H7 (cell line): ENCODE results near the gene FUT9. TPM values are rescaled to one million over a fixed set of nuclear protein-coding genes. Genes with fewer than 3 reads are reported as not detected.
A peak's percentile ranks its signal among the peaks of the same experiment; 100 is the strongest.

ENCODE experiments used
- DNase-seq: peaks from one replicate; pipeline ENCODE4 v3.0.0; 2012
- H3K27me3 ChIP-seq: 2 replicates; pipeline ENCODE4 v1.6.0; 2011; ENCODE audit warnings: mild to moderate bottlenecking, low read length; ENCODE audit not compliant: control insufficient read depth, insufficient read depth
- H3K36me3 ChIP-seq: replicated peaks from 2 replicates; pipeline ENCODE4 v1.5.1; 2011; ENCODE audit warnings: low read length; ENCODE audit not compliant: control insufficient read depth, insufficient read depth
- H3K4me3 ChIP-seq: 2 replicates; pipeline ENCODE4 v1.5.1; 2011; ENCODE audit warnings: low read depth, mild to moderate bottlenecking, control low read depth, low read length, moderate library complexity; ENCODE audit not compliant: insufficient read depth
- total RNA-seq: library from RNA; depleted of rRNA; stranded (reverse); fragments of >200 nt; shearing (Covaris generic); gene quantifications from 2 replicates; pipeline ENCODE4 v1.2.3, GENCODE V29; 2014

FUT9 gene
- total RNA-seq, 1 experiment from 2014 or later, result 0.28 TPM

- H3K27me3 ChIP-seq, result no peaks in the 10 kb centered on the region
- peak; percentile 28 for DNase-seq
- H3K36me3 ChIP-seq, result no peaks in the 10 kb centered on the region
- no peak overlapping the region for H3K4me3 ChIP-seq
These were observed 169.0 kb downstream of the FUT9 start for GRCh38 chr6:96184798-96185197.

DNA sequence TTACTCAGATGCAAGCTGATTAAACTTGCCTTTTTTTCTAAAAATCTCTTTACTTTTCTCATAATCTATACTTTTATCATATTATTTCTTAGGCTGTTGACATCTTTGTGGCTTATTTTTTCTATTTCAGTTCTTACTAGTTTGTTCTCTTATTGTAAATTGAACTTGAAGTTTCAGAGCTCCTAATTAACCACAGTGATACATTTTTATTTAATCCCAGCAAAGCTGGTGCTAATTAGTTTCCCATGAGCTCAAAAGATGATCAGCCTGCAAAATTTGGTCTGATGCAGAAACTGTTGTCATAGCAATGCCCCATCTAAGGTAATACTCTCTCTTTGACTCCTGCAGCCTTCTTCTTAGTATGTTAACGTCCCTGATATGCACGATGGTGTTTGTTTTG lies 170.3 kb downstream of the FUT9 start:
- no peak for DNase-seq
- H3K27me3 ChIP-seq, result no peaks in the 10 kb centered on the region
- H3K4me3 ChIP-seq, result no peak overlapping the region
- no peaks in the 10 kb centered on the region for H3K36me3 ChIP-seq

GRCh38 chr6:96186516-96187195 lies 170.9 kb downstream of the FUT9 start:
- no peaks in the 10 kb centered on the region for H3K36me3 ChIP-seq
- H3K4me3 ChIP-seq, result no peak overlapping the region
- no peak for DNase-seq
- H3K27me3 ChIP-seq, result no peaks in the 10 kb centered on the region

- no peaks in the 10 kb centered on the region for H3K36me3 ChIP-seq
- no peak for DNase-seq
These were observed 178.9 kb downstream of the FUT9 start for GRCh38 chr6:96194675-96195074.

GRCh38 chr6:96195272-96195671 lies 179.5 kb downstream of the FUT9 start:
- H3K36me3 ChIP-seq, result no peaks in the 10 kb centered on the region
- H3K27me3 ChIP-seq, result no peaks in the 10 kb centered on the region
- DNase-seq, result no peak
- no peak overlapping the region for H3K4me3 ChIP-seq

More at GRCh38 chr6:96194675-96195074, 178.9 kb downstream of the FUT9 start:
- Histone ChIP-seq H3K4me3 (no peak overlapping the region), H3K27me3 (no peaks in the 10 kb centered on the region)

GRCh38 chr6:96196633-96197032 lies 180.9 kb downstream of the FUT9 start:
- no peak for DNase-seq
- Histone ChIP-seq H3K4me3 (no peak overlapping the region), H3K36me3 (no peaks in the 10 kb centered on the region), H3K27me3 (no peaks in the 10 kb centered on the region)

- Histone ChIP-seq H3K27me3 (no peaks in the 10 kb centered on the region), H3K36me3 (no peaks in the 10 kb centered on the region), H3K4me3 (no peak overlapping the region)
- no peak for DNase-seq
These were observed 181.5 kb downstream of the FUT9 start for GRCh38 chr6:96197241-96197640.

- H3K36me3 ChIP-seq, result no peaks in the 10 kb centered on the region
- H3K4me3 ChIP-seq, result no peak overlapping the region
- DNase-seq, result no peak
- H3K27me3 ChIP-seq, result no peaks in the 10 kb centered on the region
These were observed 186.8 kb downstream of the FUT9 start for GRCh38 chr6:96202571-96202970.

DNA sequence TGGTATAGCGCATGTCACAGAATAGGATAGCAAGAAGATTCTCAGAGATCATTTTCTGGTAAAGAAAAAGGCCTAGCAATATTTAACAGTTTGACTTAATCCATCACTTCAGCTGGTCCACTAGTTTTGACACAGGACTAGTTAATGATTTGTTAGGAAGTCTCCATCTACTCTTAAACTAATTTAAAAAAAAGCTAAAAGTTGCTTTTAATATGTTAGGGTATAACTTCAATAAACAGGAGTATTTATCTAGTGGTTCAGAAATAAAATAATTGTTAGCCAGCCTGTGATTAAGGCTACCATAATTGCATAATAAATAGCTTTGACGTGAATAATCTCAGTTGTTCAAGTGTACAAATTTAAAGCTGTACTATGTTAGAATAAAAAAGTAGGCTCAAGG lies 195.6 kb downstream of the FUT9 start:
- DNase-seq, result no peak
- Histone ChIP-seq H3K36me3 (no peaks in the 10 kb centered on the region), H3K4me3 (no peak overlapping the region), H3K27me3 (no peaks in the 10 kb centered on the region)

GRCh38 chr6:96212066-96212465 lies 196.3 kb downstream of the FUT9 start:
- no peaks in the 10 kb centered on the region for H3K36me3 ChIP-seq
- no peaks in the 10 kb centered on the region for H3K27me3 ChIP-seq
- no peak for DNase-seq
- no peak overlapping the region for H3K4me3 ChIP-seq

DNA sequence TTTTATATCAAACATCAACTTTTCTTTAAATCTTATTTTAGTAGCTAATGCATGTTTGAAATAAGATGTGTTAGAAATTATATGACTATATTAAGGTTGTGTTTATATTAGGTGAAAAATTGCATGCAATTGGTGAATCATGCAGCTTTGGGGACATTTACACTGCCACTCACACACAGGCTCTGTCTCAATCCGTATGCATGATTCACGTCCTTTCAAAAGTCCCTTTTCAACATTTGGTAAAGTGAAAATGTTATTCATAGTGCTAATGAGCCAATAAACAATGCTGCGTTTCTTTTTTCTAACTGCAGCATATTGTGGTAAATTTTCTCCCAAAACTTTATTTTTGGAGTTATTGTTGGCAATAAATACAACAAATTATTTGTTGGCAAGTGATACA lies 198.0 kb downstream of the FUT9 start:
- H3K36me3 ChIP-seq, result no peaks in the 10 kb centered on the region
- no peak overlapping the region for H3K4me3 ChIP-seq
- H3K27me3 ChIP-seq, result no peaks in the 10 kb centered on the region
- no peak for DNase-seq

DNA sequence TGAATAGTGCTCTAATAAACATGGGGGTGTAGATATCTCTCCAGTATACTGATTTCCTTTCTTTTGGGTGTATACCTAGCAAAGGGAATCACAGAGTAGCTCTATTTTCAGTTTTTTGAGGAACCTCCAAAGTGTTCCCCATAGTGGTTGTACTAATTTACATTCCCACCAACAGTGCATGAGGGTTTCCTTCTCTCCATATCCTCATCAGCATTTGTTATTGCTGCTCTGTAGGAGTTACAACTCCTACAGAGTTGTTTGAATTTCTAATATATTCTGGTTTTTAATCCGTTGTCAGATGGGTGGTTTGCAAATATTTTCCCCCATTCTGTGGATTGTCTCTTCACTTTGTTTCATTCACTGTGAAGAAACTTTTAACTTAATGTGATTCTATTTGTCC lies 207.9 kb downstream of the FUT9 start:
- Histone ChIP-seq H3K4me3 (no peak overlapping the region), H3K27me3 (no peaks in the 10 kb centered on the region), H3K36me3 (no peaks in the 10 kb centered on the region)
- DNase-seq, result no peak

GRCh38 chr6:96227135-96227534 lies 211.4 kb downstream of the FUT9 start:
- no peaks in the 10 kb centered on the region for H3K27me3 ChIP-seq
- H3K4me3 ChIP-seq, result no peak overlapping the region
- no peak for DNase-seq
- H3K36me3 ChIP-seq, result no peaks in the 10 kb centered on the region

DNA sequence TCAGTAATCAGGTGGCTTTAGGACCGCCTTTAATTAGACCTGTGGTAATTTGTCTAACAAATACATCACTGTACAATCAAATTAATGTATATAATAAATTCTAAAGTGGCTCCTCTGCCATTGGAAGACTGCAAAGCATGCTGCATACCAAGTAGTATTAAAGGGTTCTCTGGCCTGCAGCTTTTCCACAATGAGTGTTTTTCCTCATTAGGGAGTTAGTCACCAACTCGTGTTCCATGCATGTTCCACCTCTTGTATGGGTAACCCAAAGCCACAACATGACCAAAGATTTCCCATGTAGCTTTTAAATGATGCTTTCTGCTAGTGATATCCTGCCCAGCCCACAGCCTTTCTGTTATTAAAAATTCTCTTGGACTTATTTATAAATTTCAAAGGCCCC lies 218.7 kb downstream of the FUT9 start:
- no peaks in the 10 kb centered on the region for H3K36me3 ChIP-seq
- no peak overlapping the region for H3K4me3 ChIP-seq
- DNase-seq, result no peak
- H3K27me3 ChIP-seq, result no peaks in the 10 kb centered on the region

GRCh38 chr6:96235927-96236326 lies 220.2 kb downstream of the FUT9 start:
- H3K4me3 ChIP-seq, result no peak overlapping the region
- no peak for DNase-seq

GRCh38 chr6:96236471-96236870 lies 220.7 kb downstream of the FUT9 start:
- H3K27me3 ChIP-seq, result no peaks in the 10 kb centered on the region
- no peak overlapping the region for H3K4me3 ChIP-seq
- no peaks in the 10 kb centered on the region for H3K36me3 ChIP-seq
- DNase-seq, result no peak

More at GRCh38 chr6:96235927-96236326, 220.2 kb downstream of the FUT9 start:
- Histone ChIP-seq H3K27me3 (no peaks in the 10 kb centered on the region), H3K36me3 (no peaks in the 10 kb centered on the region)
